Left lobe of liver (tissue), 2 donors: ENCODE results near the gene HMSD. TPM values are rescaled to one million over a fixed set of nuclear protein-coding genes. Genes with fewer than 3 reads are reported as not detected.

Source experiments
- ATAC-seq: fragments of 200-7000 bp; cut with Tn5 transposase; one replicate; pipeline ENCODE4 v1.9.1; 2020; ENCODE audit warnings: mild to moderate bottlenecking, moderate library complexity
- DNase-seq: peaks from one replicate; pipeline ENCODE4 v3.0.0-alpha.2; 2020; ENCODE audit warnings: low spot score
- total RNA-seq: library from RNA; stranded (reverse); gene quantifications from one replicate; pipeline ENCODE4 v1.2.1, GENCODE V29; 2021
- donor health status: DM: no; HTN: no; CAD: no; lungs with moderate emphysema.
- donor health status: DM: no; HTN: yes; CAD: no.

Gene HMSD
- total RNA-seq, 1 donor from 2014 or later, result 0.23 TPM

GRCh38 chr18:63986885-63987284, 37.8 kb downstream of the HMSD start:
- DNase-seq (no peak), ATAC-seq (no peak)

DNA sequence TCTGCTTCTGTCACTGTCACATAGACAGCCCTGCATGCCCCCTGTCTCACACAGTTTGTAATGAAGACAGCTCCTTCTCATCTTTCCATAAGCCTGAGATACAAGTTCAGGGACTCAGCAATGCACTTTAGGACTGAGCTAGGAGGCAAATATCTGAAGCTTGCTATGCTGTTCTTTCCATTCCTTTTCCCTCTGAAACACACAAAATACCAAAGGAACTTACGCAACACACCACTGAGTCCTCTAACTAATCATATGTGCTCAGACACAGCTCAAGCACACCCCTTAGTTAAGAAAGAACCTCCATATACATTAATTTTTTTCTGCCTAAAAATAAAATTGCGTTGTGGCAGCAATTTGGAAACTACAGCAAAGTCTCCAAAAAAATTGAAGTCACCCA, 38.6 kb downstream of the HMSD start:
- no peak for DNase-seq

DNA sequence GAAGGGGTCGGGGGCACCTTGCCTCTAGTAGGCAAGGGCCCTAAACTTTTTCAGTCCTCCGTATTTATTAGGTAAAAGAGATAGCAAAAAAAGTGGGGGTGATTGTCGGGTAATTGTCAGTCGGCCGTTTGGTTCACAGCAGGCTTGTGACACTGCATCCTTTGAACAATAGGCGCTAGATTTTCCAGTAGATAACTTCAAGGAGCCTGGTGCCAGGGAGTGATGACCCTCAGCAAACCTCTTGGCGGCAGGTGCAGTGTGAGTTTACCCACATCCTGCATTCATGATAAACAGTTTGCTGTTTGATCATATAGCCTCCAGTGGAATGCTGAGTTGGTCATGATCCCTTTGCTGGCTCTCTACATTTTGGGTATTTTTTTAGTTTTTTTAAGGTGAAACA, 43.6 kb downstream of the HMSD start:
- ATAC-seq (no peak), DNase-seq (no peak)

More for the DNA sequence above, 38.6 kb downstream of the HMSD start:
- no peak for ATAC-seq

- ATAC-seq (peak; percentile 94), DNase-seq (no peak)
Measured at GRCh38 chr18:63994783-63995399, 45.8 kb downstream of the HMSD start.

- DNase-seq (no peak), ATAC-seq (no peak)
Measured at GRCh38 chr18:63997041-63997440, 47.9 kb downstream of the HMSD start.

- no peak for ATAC-seq
- DNase-seq, result no peak
Measured at GRCh38 chr18:63997606-63998005, 48.5 kb downstream of the HMSD start.

DNA sequence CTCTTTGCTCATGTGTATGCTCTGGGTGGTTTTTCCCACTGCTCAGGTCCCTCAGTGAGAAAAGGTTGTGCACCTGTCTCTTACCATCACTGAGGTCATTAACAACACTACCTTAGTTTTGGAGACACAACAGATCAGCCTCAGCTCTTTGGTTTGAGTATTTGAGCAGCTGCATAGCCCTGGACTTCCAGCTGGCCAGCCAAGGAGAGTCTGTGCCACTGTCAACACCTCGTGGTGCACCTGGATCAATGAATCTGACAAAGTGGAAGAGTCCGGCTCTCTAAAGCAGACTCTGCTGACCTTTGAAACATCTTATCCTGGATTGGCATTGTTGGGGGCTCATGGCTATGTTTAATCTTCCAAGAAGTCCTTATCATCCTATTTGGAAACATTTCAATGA, 50.8 kb downstream of the HMSD start:
- ATAC-seq, result no peak
- DNase-seq, result no peak

DNA sequence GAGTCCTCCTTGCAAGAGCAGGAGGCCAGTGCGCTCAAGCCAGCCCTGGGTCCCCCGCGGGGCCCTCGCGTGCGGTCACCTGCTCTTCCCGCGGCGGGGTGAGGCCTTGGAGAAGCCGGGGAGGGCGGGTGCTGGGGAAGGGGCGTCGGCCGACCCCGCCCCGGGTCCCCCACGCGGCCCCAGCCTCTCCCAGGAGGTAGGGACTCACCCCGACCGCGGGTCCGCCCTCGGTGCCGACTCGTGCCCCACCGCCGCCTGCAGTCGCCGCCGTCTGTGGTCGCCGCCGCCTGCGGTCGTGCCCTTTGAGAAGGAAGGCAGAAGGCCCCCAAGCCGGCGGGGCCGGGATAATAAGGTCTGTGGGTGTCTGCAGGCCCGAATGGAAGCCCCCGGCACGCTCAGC, 53.5 kb downstream of the HMSD start:
- ATAC-seq (no peak), DNase-seq (no peak)

GRCh38 chr18:64009305-64009704, 60.2 kb downstream of the HMSD start:
- ATAC-seq, result peak; percentile 62
- no peak for DNase-seq

Other genes starting within 250 kb of the HMSD start
- gene SERPINB11, start 246.3 kb upstream of the HMSD start, total RNA-seq, result not detected
- not detected for gene SERPINB7, start 173.9 kb upstream of the HMSD start, total RNA-seq
- gene SERPINB2, start 61.6 kb upstream of the HMSD start, total RNA-seq, result not detected
- not detected for gene SERPINB10, start 41.3 kb upstream of the HMSD start, total RNA-seq
- 4.0 TPM for gene SERPINB8, start 20.8 kb downstream of the HMSD start, total RNA-seq
- gene LINC00305, start 199.8 kb downstream of the HMSD start, total RNA-seq, result not detected